Testis (tissue), 2 donors: ENCODE data around the gene XNDC1N.

Source experiments
- CTCF ChIP-seq, 3 experiments: fragments of 450-650 bp in 2 of 3; fragments of 200-600 bp in 1 of 3; sonication (generic) in 1 of 3; IDR thresholded peaks; one replicate each; pipeline ENCODE4 v1.5.1; 2016 to 2019; ENCODE audit warnings: antibody characterized with exemption in 3 of 3, mild to moderate bottlenecking in 2 of 3, moderate library complexity in 1 of 3
- POLR2A ChIP-seq: fragments of 450-650 bp; IDR thresholded peaks from one replicate; pipeline ENCODE4 v1.6.1; 2017; ENCODE audit warnings: antibody characterized with exemption, mild to moderate bottlenecking, moderate library complexity

GRCh38 chr11:71927820-71928736 lies at the start of gene XNDC1N:
- TF ChIP-seq CTCF (IDR thresholded peaks at IDR 0.05), result no peak
- TF ChIP-seq POLR2A, result no peak
